Measurements from ENCODE around the gene ZBTB40.

The ZBTB40 gene

GRCh38 chr1:22500058-22500457, 48.4 kb downstream of the ZBTB40 start:
- Histone ChIP-seq H3K27ac (no peak overlapping the region), H3K4me3 (no peak overlapping the region)

- Histone ChIP-seq H3K27ac (no peak overlapping the region), H3K4me3 (no peak overlapping the region)
Observed at GRCh38 chr1:22500471-22500870, 48.8 kb downstream of the ZBTB40 start.

- H3K27ac ChIP-seq, result no peak overlapping the region
- H3K4me3 ChIP-seq, result no peak overlapping the region
Observed at GRCh38 chr1:22502202-22502601, 50.6 kb downstream of the ZBTB40 start.

GRCh38 chr1:22503721-22504410, 52.2 kb downstream of the ZBTB40 start:
- Histone ChIP-seq H3K4me3 (no peak overlapping the region), H3K27ac (no peak overlapping the region)

GRCh38 chr1:22506130-22506692, 54.6 kb downstream of the ZBTB40 start:
- H3K27ac ChIP-seq, result no peak overlapping the region
- no peak overlapping the region for H3K4me3 ChIP-seq

- H3K27ac ChIP-seq, result no peak overlapping the region
- H3K4me3 ChIP-seq, result no peak overlapping the region
Observed at GRCh38 chr1:22507587-22507986, 55.9 kb downstream of the ZBTB40 start.

- Histone ChIP-seq H3K27ac (no peak overlapping the region), H3K4me3 (no peak overlapping the region)
Observed at GRCh38 chr1:22508329-22508728, 56.7 kb downstream of the ZBTB40 start.

- no peak overlapping the region for H3K4me3 ChIP-seq
- no peak overlapping the region for H3K27ac ChIP-seq
Observed at GRCh38 chr1:22508991-22509390, 57.3 kb downstream of the ZBTB40 start.

GRCh38 chr1:22509815-22510214, 58.2 kb downstream of the ZBTB40 start:
- Histone ChIP-seq H3K27ac (no peak overlapping the region), H3K4me3 (no peak overlapping the region)

GRCh38 chr1:22512873-22513272, 61.2 kb downstream of the ZBTB40 start:
- Histone ChIP-seq H3K4me3 (no peak overlapping the region), H3K27ac (no peak overlapping the region)

- no peak overlapping the region for H3K27ac ChIP-seq
Observed at GRCh38 chr1:22516906-22517571, 65.4 kb downstream of the ZBTB40 start.

GRCh38 chr1:22517956-22518355, 66.3 kb downstream of the ZBTB40 start:
- Histone ChIP-seq H3K4me3 (no peak overlapping the region), H3K27ac (no peak overlapping the region)

More at GRCh38 chr1:22516906-22517571, 65.4 kb downstream of the ZBTB40 start:
- no peak overlapping the region for H3K4me3 ChIP-seq

GRCh38 chr1:22518379-22518778, 66.7 kb downstream of the ZBTB40 start:
- no peak overlapping the region for H3K27ac ChIP-seq
- no peak overlapping the region for H3K4me3 ChIP-seq

GRCh38 chr1:22520871-22521270, 69.2 kb downstream of the ZBTB40 start:
- H3K27ac ChIP-seq, result no peak overlapping the region
- H3K4me3 ChIP-seq, result no peak overlapping the region

- no peak overlapping the region for H3K4me3 ChIP-seq
- no peak overlapping the region for H3K27ac ChIP-seq
Observed at GRCh38 chr1:22521692-22522091, 70.0 kb downstream of the ZBTB40 start.

GRCh38 chr1:22522221-22522743, 70.6 kb downstream of the ZBTB40 start:
- Histone ChIP-seq H3K4me3 (no peak overlapping the region), H3K27ac (no peak overlapping the region)

- H3K27ac ChIP-seq, result no peak overlapping the region
Observed at GRCh38 chr1:22524481-22524880, 72.8 kb downstream of the ZBTB40 start.

GRCh38 chr1:22525211-22525610, 73.6 kb downstream of the ZBTB40 start:
- no peak overlapping the region for H3K27ac ChIP-seq
- no peak overlapping the region for H3K4me3 ChIP-seq

More at GRCh38 chr1:22524481-22524880, 72.8 kb downstream of the ZBTB40 start:
- H3K4me3 ChIP-seq, result no peak overlapping the region

- no peak overlapping the region for H3K27ac ChIP-seq
- H3K4me3 ChIP-seq, result no peak overlapping the region
Observed at GRCh38 chr1:22525646-22526045, 74.0 kb downstream of the ZBTB40 start.

GRCh38 chr1:22526098-22526497, 74.4 kb downstream of the ZBTB40 start:
- Histone ChIP-seq H3K27ac (no peak overlapping the region), H3K4me3 (no peak overlapping the region)

- H3K4me3 ChIP-seq, result no peak overlapping the region
- no peak overlapping the region for H3K27ac ChIP-seq
Observed at GRCh38 chr1:22526677-22527076, 75.0 kb downstream of the ZBTB40 start.
